ENCODE measurements around the gene TMEM214. TPM values are rescaled to one million over a fixed set of nuclear protein-coding genes. Genes with fewer than 3 reads are reported as not detected.

Gene TMEM214
- total and polyA plus RNA-seq, 2 of the 8 experiments (the other 6 are each of a cell fraction or from before 2014, with no cell fraction given): 49.7 to 71.0 TPM

DNA sequence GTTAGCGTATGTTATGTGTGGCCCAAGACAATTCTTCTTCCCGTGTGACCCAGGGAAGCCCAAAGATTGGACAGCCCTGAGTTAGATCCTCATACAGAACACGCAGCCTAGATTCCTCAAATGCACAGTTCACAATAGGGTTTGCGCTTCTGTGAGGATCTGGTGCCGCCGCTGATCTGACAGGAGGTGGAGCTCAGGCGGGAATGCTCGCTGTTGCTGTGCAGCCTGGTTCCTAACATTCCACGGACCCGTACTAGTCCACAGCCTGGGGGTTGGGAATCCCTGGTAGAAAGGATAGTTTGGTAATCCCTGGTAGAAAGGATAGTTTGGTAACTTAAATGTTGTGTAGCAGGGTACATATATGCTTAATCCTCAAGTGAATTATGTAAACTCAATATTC lies 35.4 kb upstream of the TMEM214 start:
- H2BK5ac ChIP-seq (ENCODE audit: low read depth, low read length): no peak overlapping the region
- no peaks in the 10 kb centered on the region for H3K27me3 ChIP-seq (replicated peaks in 1 of 4; ENCODE audit: control insufficient read depth in 3 of 4, extremely low read depth in 1 of 4, insufficient read depth in 3 of 4, low read length in 3 of 4)
- no peak overlapping the region for H3K23ac ChIP-seq (ENCODE audit: insufficient read length)
- DNase-seq (ENCODE audit: low read depth in 1 of 2, low spot score in 2 of 2) (no peak), FAIRE-seq (no peak)
- H3K4me1 ChIP-seq (replicated peaks in 1 of 4; ENCODE audit: control insufficient read depth in 3 of 4, insufficient read depth in 4 of 4, low read length in 3 of 4): 0 out of 7 replicates have a peak, but pooled peaks cover 0 to 2% (median 0%) of the 10 kb centered on the region in 4 experiments
- H3K36me3 ChIP-seq (ENCODE audit: control insufficient read depth in 2 of 4, insufficient read depth in 4 of 4, low read length in 3 of 4): no peaks in the 10 kb centered on the region
- no peak overlapping the region for H2AFZ ChIP-seq (ENCODE audit: low read length)
- H2BK120ac ChIP-seq (replicated peaks; ENCODE audit: low read depth, low read length): no peak overlapping the region
- no peak overlapping the region for H3K18ac ChIP-seq (ENCODE audit: extremely low read depth, low read length)
- H2BK15ac ChIP-seq (ENCODE audit: low read length): no peak overlapping the region
- H3K79me1 ChIP-seq (ENCODE audit: low read depth, low read length): no peaks in the 10 kb centered on the region; the same call in 1 of the 2 replicates
- no peaks in the 10 kb centered on the region; the same call in 1 of the 2 replicates for H3K23me2 ChIP-seq (ENCODE audit: low read depth, low read length)
- CTCF ChIA-PET (ENCODE audit: partially characterized antibody): interaction anchor here (0.6 to 2.4 kb wide), 7 partner anchors 14 to 939 kb away, joined by 3 to 16 read pairs (median 4); no protein-coding TSS in a partner anchor
- 87% methylated on average over 10 of the region's 10 CpGs; no CpG with 5 or more reads in 1 of the 2 experiments for WGBS, 2 experiments (ENCODE audit: extremely low coverage in 1 of 2, insufficient coverage in 1 of 2, insufficient read length in 1 of 2, insufficient replicate concordance in 2 of 2, low coverage in 1 of 2, low lambda C conversion rate in 2 of 2, missing lambda C conversion rate in 1 of 2)
- POLR2A ChIA-PET (ENCODE audit: partially characterized antibody): interaction anchor here (2.1 kb wide), 1 partner anchor 28 kb away, joined by 6 read pairs; no protein-coding TSS in a partner anchor
- no peak overlapping the region for H3K56ac ChIP-seq (replicated peaks; ENCODE audit: insufficient read length, low read depth, low read length)
- TF ChIP-seq FOSL1 (IDR thresholded peaks at IDR 0.05; ENCODE audit: insufficient read depth, low read depth, low read length) (no peak), NANOG (IDR thresholded peaks at IDR 0.05; ENCODE audit: insufficient read depth, low read depth, low read length, poor library complexity, severe bottlenecking) (no peak), TEAD4 (IDR thresholded peaks at IDR 0.05; ENCODE audit: low read depth, low read length) (0 out of 2 replicates have a peak, but pooled peaks have one; percentile 23), ZNF274 (IDR thresholded peaks at IDR 0.05; ENCODE audit: borderline replicate concordance, extremely low read depth, low read length) (no peak)
- no peak overlapping the region for H4K91ac ChIP-seq (replicated peaks; ENCODE audit: insufficient read length, low read length)
- no peak overlapping the region; a peak in 1 of 7 replicates for H3K9ac ChIP-seq (replicated peaks in 1 of 4; ENCODE audit: extremely low read depth in 1 of 4, low read depth in 3 of 4, low read length in 3 of 4)
- H3K4me2 ChIP-seq (ENCODE audit: insufficient read depth in 1 of 2, low read depth in 2 of 2, low read length in 2 of 2): no peak overlapping the region
- H2BK12ac ChIP-seq (ENCODE audit: low read depth, low read length): no peak overlapping the region
- no peak overlapping the region for H3K14ac ChIP-seq (ENCODE audit: insufficient read length)
- no peak overlapping the region for H3K4ac ChIP-seq (replicated peaks; ENCODE audit: insufficient read length, low read depth, low read length)
- H4K8ac ChIP-seq (ENCODE audit: extremely low read depth, insufficient read depth, low read length): no peak overlapping the region
- H2AK5ac ChIP-seq (ENCODE audit: low read depth, low read length): no peak overlapping the region
- H3K4me3 ChIP-seq (ENCODE audit: extremely low read depth in 1 of 4, insufficient read depth in 2 of 4, low read depth in 3 of 4, low read length in 4 of 4): no peak overlapping the region
- no peak overlapping the region for H2BK20ac ChIP-seq (ENCODE audit: low read length)
- H3K9me3 ChIP-seq (ENCODE audit: insufficient read depth in 2 of 2, low read depth in 1 of 2, low read length in 1 of 2): no peaks in the 10 kb centered on the region
- no peak overlapping the region for H4K5ac ChIP-seq (ENCODE audit: insufficient read length, low read depth, low read length)
- no peaks in the 10 kb centered on the region for H4K20me1 ChIP-seq (replicated peaks in 1 of 2; ENCODE audit: control insufficient read depth in 1 of 2, insufficient read depth in 2 of 2, low read length in 2 of 2)
- H3K79me2 ChIP-seq (ENCODE audit: control insufficient read depth in 1 of 2, insufficient read depth in 2 of 2, low read length in 2 of 2): no peaks in the 10 kb centered on the region
- no peak overlapping the region for H3K27ac ChIP-seq (ENCODE audit: low read depth, low read length)

Data from H1 (cell line).